Activated T-helper 1 cell treated with Interleukin-2 at 50 U/mL for 16 hours (primary cell): ENCODE measurements around the gene CAST.
"Not testable (repeated sequence)": the region's sequence is repeated elsewhere in the genome, so short reads cannot be mapped to it uniquely, and the experiment has no call there.

Experiments
- DNase-seq: peaks from one replicate; pipeline ENCODE4 v3.0.0-alpha.2; 2020; ENCODE audit warnings: low read depth

CAST gene, protein sequence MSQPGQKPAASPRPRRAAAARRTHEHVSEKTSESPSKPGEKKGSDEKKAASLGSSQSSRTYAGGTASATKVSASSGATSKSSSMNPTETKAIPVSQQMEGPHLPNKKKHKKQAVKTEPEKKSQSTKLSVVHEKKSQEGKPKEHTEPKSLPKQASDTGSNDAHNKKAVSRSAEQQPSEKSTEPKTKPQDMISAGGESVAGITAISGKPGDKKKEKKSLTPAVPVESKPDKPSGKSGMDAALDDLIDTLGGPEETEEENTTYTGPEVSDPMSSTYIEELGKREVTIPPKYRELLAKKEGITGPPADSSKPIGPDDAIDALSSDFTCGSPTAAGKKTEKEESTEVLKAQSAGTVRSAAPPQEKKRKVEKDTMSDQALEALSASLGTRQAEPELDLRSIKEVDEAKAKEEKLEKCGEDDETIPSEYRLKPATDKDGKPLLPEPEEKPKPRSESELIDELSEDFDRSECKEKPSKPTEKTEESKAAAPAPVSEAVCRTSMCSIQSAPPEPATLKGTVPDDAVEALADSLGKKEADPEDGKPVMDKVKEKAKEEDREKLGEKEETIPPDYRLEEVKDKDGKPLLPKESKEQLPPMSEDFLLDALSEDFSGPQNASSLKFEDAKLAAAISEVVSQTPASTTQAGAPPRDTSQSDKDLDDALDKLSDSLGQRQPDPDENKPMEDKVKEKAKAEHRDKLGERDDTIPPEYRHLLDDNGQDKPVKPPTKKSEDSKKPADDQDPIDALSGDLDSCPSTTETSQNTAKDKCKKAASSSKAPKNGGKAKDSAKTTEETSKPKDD

DNA sequence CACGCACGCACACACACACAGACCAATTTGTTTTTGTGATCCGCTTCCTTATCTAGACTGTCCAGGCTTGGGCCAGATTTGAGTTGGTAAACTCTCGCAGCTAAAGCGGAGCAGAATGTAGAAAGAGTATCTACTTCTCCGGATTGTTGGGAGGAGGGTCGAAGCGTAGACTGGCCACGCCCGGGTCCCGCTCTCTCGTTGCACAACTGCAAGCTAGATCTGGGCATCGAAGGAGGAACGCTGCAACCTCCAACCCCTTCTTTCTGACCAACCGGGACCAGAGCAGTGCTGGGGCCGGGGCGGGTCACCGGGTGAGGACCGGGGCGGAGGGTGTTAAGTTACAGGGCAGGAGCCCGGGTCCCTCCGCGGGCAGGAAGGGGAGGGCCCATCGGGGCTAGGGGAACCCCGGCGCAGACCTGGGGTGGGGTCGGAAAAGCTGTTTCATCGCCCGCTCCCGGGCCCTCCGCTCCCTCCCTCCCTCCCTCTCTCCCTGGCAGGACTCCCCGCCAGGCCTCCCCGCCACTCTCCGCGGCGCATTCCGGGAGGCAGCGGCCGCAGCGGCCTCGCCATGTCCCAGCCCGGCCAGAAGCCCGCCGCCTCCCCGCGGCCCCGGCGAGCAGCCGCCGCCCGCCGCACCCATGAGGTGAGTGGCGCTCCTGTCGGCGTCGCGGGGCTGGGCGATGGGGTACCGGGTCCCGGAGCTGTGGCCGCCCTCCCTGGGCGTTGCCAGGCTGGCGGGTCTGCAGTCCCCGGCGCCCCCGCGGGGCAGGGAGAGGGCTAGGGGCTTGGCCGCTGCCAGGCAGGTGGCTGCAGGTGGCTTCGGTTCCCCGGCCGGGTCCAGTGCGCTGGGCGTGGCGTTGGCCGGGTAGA is at the start of gene CAST:
Gene CAST, plus strand, starts transcription at position 522 of the 870 bp plus-strand sequence. Its CDS starts 47 bp downstream, at position 569.
- DNase-seq = peak; percentile 70

DNA sequence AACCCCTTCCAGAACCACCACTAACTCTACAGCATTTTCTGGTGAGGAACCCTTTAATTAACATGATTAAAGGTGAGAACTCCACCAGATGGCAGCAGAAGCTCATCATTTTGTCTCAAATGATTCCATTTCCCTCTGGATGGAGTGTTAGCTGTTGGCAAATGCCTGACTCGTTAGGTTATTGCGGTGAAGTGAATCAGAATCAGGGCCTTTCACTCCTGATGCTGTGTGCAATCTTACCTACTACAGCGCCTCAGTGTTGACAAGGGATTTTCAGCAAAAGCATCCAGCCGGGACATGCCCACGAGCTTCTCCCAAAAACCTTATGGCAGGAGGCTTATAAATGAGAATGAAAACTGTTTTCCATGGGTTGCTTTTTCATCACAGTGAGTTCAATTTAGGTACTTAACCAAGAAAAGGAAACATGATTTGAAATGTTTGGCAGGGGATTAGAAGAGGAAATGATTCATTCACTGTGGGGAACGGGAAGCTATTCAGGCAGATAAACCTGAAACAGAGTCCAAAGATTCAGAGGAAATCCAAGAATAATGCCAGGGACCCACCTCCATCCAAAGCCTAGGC is 48.0 kb upstream of the CAST start:
- DNase-seq = peak; percentile 5

DNA sequence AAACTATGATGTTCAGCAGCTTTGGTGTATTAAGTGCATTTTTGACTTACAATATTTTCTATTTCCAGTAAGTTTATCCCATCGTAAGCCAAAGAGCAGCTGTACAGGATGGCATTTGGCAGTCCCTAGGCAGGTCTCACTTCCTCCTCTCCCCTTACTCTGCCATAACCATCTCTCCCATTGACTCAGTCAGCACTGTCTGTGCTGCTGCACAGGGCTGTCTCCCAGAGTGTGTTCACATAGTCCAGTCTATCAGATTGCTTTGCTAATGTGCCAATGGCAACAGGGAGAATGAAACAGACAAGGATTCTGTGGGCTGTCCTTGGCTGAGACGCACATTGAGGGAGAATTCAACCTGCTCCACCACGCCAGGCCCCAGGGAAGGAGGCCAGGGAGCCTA is 47.0 kb upstream of the CAST start:
- no peak for DNase-seq

DNA sequence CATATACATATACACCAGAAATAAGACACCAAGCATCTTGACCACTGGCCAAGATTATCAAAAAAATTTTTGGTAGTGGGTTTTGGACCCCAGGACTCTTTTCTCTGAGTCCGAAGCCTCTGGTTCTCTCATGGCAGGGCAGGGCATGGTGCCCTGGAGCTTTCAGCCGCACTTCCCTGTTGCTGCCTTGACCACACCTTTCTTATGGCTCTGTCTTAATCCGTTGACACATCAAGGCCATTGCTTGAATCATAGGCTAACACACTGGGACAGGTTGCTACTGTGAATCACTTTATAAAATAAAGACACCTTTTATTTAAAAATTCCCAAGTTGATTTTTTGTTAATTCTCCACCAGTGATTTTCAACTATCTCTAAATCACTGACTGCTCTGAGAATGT is 45.4 kb upstream of the CAST start:
- no peak for DNase-seq

DNA sequence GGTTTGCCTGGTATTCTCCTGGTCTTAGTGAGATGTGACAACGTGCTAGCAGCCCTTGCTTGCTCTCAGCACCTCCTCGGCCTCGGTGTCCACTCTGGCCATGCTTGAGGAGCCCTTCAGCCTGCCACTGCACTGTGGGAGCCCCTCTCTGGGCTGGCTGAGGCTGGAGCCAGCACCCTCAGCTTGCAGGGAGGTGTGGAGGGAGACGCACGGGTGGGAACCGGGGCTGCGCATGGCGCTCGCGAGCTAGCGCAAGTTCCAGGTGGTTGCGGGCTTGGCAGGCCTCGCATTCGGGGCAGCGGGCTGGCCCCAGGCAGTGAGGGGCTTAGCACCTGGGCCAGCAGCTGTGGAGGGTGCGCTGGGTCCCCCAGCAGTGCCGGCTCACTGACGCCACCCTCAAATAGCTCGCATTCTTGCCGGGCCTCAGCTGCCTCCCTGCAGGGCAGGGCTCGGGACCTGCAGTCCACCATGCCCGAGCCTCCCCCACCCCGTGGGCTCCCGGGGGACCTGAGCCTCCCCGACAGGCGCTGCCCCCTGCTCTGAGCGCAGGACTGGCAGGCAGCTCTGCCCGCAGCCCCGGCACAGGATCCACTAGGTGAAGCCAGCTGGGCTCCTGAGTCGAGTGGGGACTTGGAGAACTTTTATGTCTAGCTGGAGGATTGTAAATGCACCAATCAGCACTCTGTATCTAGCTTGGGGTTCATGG is 43.7 kb upstream of the CAST start:
- DNase-seq = not testable (repeated sequence)

DNA sequence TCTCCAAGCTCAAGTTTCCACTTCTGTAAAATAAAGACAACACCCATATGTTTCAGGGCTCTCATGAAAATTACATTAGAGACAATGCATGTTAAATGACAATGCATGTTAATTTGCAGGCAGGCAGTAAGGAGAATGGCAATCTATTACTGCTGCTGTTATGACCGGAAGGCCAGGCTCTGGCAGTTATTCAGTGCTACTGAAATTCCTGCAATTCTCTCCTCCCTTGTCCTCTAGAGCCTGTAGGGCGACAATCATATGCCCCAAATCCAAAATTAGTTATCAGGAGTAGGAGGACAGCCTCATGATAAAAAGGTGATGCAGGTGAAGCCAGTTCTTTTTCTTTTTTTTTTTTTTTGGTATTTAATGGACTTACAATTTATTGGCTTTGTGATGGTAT is 42.2 kb upstream of the CAST start:
- DNase-seq = no peak

DNA sequence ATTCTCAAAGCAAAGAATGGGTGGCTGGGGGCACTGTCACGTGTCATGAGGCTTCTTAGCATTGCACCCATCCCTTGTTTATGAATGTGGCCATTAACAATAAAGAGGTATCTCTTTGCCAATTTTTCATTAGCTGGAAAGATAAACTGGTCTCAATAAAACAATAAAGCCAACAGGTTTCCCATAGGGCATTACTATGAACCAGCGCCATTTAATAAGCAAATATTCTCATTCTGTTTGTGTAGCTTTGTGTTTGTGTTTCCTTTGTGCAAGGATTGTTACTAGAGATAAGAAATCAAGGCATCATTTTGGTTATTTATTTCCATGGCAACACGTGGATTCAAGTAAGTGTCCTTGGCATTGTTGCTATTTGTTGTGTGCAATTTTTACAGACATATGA is 37.6 kb upstream of the CAST start:
- DNase-seq = no peak

DNA sequence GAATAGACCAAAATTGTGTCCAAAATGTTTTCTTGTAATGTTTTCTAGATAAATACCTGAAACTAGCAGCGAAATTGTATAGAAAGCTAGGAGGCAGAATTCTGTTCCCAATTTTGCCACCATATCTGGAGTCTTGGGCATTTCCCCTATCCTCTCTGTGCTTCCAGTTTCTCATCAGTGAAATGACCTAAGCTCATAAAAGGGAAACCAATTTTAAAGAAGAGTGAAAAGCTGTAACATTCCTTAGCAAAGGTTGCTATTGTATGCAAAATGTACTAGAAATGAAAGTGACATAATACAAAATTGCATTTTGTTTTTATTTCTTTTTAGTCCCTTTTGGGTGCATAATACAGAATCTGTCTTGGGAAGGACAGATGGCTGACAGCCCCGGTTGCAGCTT is 36.8 kb upstream of the CAST start:
- DNase-seq = no peak

DNA sequence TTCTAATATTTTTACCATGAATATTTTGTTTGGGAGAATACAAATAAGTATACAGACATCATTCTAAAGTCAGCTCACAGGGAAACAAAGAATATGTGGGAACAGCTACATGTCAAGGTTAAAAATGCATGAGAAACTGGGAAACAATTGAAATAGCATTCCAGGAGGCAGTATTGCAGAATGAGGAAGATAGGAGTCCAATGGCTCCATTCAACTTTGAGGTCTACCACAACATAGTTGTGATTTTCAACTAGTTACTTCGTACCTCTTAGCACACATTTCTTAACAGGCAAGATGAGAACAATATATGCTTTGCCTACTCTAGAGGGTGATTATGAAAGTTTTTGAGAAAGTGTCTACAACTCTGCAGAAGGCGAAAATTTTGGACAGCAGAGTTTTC is 35.2 kb upstream of the CAST start:
- no peak for DNase-seq

DNA sequence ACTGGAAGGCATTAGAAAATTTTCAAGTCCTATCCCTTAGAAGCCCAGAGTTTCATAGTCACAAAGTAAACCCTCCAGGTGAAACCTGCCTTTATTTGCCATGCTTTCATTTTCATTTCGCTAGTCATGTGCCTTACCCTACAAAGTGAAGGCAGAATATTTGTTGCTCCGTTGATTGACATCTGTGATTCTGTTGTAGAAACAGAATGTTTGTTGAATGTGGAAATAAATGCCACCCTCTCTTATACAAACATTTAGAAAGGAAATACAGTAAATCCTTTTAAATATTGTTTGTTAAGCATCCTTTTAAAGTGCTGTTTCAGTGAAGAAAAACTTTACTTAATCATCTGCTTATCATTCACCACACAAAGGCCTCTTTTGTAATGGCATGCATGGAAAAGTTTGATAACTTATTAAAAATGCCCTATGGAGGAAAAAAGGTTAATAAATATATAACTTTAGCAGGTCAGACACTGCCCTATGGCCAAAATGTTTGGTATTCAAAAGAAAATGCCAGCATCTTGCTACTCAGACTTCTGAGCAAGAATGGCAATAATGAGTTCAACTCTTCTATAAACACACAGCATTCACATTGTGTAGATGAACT is 34.3 kb upstream of the CAST start:
- DNase-seq = no peak

DNA sequence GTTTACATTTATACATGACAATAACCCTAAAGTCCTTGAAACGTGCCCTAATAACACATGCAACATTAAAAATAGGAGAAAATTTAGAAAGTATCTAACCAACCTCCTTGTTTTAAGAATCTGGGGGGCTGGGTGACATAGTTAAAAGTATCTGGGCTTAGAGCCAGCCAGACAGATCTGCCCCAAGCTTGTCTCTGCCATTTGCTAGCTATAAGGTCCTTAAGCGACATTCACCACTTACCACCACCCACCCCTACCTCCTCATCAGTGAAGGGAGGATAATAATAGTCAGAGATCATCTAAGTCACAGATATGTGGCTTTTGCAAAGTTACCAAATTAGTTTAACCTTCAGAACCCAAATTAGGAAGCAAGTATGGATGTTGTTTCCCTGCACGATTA is 33.8 kb upstream of the CAST start:
- DNase-seq = no peak

DNA sequence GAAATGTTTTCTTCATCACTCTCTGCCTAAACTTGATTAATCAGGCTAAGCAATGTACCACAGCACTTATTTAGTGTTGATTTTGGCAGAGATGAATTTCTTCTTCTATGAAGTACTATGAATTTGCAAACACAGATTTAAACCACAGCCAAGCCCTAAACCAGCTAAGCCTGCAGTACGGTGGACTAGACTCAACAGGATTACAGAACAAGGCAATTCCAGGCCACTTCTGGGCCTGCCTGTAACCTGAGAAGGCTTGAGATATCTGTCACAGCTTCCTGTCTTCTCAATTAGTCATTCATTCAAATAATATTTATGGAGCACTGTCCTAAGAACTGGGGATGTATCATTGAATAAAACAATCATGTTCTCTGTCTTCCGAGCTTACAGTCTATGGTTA is 32.4 kb upstream of the CAST start:
- no peak for DNase-seq

DNA sequence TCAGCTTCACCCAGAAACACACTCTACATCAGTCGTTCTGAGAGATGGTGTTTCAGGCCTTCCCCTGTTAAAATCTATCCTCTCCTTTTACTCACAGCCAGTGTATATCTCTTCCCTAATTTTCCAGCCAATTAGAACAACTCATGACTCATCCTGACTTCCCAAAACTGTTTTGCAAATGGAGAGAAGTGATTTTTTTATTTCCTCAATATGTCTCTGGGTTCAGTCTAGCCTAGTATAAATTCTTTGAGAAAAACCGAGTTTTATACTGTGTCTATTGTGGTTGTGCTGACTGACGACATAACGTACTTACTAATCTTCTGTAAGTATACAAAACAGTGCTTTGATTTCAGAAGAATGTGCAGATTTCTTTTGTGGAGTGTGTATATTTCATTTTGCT is 28.4 kb upstream of the CAST start:
- DNase-seq = no peak

DNA sequence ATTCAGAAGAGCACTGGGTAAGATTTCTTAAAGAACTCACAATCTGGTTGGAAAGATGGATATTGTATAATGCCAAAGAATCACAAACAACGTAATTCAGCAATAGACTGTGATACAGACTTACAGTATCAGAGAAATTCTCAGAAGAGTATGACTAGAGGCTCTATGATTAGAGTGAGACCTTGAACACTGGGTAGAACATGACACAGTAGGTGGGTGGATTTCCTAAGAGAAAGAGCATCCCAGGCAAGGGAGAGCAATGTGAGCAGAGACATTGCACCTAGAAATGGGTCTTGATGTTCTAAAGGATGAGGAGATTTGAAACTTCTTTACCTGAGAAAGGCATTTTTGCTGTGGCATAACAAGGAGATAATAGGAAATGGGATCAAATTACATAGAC is 27.3 kb upstream of the CAST start:
- no peak for DNase-seq

DNA sequence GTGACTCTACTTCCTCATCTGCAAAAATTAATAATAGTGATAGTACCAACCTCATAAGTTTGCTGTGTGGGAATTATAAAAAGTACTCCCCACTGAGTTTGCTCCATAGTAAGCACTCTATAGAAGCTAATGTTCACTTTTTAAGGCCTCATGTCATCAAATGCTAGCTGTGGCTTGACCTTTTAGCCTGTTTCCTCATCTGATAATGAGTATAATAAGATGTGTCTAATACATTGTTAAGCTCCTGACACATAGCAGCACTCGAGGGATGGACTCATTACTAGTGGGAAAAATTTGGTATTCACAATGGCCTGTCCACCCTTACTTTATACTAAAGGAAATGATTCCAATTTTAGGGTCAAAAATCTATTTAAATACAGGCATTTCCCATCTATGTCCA is 26.1 kb upstream of the CAST start:
- no peak for DNase-seq

DNA sequence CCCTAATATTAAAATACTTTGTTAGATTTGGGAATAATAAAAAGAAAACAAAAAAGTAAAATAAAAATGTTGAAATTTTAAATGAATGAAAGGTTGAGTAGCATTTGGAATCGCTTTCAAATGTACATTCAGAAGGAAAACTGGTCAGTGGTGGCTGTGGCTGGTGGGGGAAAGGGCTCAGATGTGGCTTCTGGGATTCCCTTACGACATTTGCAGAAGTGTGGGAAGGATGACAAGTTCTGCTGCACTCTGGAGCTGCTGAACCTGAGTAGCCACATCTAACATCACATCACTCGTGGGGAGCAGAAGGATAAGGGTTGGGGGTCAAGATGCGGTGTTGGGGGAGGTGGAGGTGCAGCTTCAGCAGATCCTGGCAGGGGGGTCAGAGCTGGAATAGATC is 25.6 kb upstream of the CAST start:
- DNase-seq = no peak

DNA sequence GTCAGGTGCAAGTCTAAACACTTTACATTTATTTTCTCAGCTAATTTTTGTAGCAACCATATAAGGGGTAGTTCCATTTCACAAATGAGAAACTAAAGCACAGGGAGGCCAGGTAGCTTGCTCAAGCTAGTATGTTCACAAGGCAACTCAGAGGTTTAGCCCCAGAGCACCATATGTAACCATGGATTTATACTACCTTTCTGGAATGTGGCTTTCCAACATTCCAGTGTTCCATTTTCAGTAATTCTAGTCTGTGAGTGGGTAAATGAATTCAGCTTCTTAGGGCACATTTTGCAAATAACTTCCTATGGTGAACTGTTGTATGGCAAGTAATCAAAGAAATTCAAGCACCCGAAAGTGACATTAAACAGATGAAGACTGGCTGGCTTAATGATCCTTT is 25.0 kb upstream of the CAST start:
- no peak for DNase-seq

DNA sequence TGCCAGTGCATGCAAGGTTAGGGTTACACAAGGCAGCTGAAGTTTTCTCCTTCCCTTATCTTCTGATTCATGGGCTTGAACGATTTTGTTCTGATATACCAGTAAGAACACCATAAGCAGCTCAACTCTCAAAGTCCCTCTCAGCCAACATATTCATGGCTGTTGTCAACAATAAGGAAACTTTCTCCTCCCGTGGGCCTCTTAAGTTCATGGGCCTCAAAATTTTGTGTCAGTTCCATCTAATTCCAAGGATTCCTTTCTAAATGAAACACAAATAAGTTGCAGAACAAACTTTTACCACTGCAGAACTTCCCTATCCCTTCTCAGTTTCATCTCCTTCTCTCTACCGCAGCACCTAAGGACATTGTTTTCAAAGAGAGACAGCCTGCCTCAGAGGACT is 23.6 kb upstream of the CAST start:
- no peak for DNase-seq

DNA sequence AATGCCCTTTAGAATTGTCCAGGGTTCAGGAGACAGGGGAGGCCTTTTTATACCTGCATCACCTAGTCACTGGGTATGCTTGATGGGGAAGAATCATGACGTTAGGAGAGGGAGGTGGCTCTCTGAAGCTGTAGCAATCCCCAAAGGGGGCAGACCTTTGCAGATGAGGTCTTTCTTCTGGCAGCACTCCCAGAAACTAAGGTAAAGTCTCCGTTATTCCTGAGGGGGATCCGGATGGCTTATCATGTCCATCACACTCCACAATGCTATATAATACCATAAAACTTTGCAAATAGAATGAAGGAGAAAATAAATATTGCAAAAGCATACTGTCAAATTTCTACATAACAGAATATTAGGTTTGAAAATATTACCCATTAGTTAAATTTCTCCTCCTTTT is 21.5 kb upstream of the CAST start:
- DNase-seq = no peak

DNA sequence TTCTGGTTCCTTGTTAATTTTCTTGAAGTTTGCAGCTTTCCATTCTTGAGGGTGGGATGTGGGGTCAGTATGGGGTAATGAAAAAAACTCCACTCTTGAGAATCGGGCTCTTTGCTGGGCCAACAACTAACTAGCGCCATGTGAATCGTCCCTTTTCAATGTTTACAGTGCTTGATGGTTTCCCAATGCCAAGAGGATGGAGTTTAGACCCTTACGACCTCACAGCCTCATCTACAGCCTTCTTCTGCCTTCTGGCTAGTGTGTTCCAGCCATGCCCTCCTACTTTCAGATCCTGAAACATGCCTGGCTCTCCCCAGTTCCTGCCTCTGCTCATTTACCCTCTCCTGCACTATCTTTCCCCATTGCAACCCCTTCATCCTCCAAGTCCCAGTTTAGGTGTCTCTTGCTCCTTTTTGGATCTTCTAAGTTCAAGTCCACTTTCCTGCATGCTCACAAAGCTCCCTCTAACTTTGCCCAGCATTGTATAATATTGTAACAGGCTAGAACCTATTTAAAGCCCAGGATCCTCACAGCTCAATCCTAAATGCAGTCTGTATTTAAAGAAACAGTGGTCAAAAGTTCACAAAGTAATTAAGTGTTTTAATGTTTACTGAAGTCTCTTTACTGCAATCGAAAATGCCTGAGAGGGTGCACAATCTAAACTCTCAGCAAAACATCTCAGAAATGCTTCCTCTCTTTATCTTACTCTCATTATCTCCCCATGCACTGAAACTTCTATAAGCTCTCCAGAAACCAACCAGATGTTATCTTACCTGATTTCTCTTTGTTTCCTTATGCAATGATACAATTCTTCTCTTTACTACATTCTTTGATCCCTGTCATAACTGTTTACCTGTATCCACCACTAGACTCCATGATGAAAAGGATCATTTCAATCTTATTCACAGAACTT is 20.6 kb upstream of the CAST start:
- no peak for DNase-seq
